ENCODE data around the gene KCNG2.

DNA sequence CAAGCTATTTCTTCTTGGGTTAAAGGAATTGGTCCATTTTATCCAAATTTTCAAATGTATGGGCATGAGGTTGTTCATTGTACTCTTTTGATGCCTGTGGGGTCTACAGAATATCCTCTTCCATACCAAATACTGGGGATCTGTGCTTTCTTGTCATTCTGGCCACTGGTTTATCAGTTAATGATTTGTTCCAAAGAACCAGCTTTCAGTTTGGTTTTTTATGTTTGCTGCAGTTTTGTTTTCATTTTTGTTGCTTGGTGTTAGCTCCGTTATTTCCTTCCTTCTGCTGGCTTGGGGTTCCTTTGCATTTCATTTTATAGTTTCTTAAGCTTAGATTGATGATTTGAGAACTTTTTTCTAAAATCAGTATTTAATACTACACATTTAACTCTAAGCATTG is 108.3 kb downstream of the KCNG2 start:
- no peak for TF ChIP-seq CTCF (IDR thresholded peaks at IDR 0.05)
- no peak for TF ChIP-seq EP300 (IDR thresholded peaks at IDR 0.05)
- TF ChIP-seq POLR2A (IDR thresholded peaks at IDR 0.05), result no peak

All from tibial nerve (tissue), 4 donors.